OCI-LY7 (cell line): Measurements from ENCODE around the gene NUDCD3. TPM values are rescaled to one million over a fixed set of nuclear protein-coding genes. Genes with fewer than 3 reads are reported as not detected.

ENCODE experiments used
- BruUV-seq: library from RNA; stranded (reverse); fragments of 400-500 nt; replicated peaks from 2 replicates; lab custom pipeline; 2021; lab: Mats Ljungman, UMichigan
- CTCF ChIA-PET: fragments of 300-600 bp; sonication (Branson Sonifier 250); formaldehyde crosslinking; loops from one replicate; lab custom pipeline; 2022; ENCODE audit warnings: antibody characterized with exemption; ENCODE audit not compliant: unreplicated experiment; lab: Charles Lee
- POLR2A ChIA-PET: fragments of 300-600 bp; sonication (Branson Sonifier 250); formaldehyde crosslinking; loops from one replicate; lab custom pipeline; 2022; ENCODE audit warnings: antibody characterized with exemption; lab: Charles Lee
- DNase-seq: peaks from one replicate; pipeline ENCODE4 v3.0.0-alpha.2; 2015; ENCODE audit warnings: low spot score
- H2AFZ ChIP-seq: fragments of 200-600 bp; sonication (generic), shearing (Covaris generic); 2 replicates; pipeline ENCODE4 v1.6.1; 2014; ENCODE audit warnings: mild to moderate bottlenecking, antibody characterized with exemption, low read length, moderate library complexity
- H3K27ac ChIP-seq: fragments of 200-600 bp; sonication (generic); 2 replicates; pipeline ENCODE4 v1.5.1; 2014; ENCODE audit warnings: mixed run types, low read depth, mild to moderate bottlenecking, moderate library complexity, low read length, inconsistent platforms; ENCODE audit not compliant: poor library complexity, severe bottlenecking
- H3K36me3 ChIP-seq: fragments of 200-600 bp; sonication (generic); 2 replicates; pipeline ENCODE4 v1.6.1; 2014; ENCODE audit warnings: mild to moderate bottlenecking, antibody characterized with exemption, low read length, moderate library complexity, mixed read lengths; ENCODE audit not compliant: insufficient read depth
- H3K4me1 ChIP-seq: fragments of 200-600 bp; sonication (generic); 2 replicates; pipeline ENCODE4 v1.5.1; 2014; ENCODE audit warnings: mild to moderate bottlenecking, low read length; ENCODE audit not compliant: insufficient read depth, poor library complexity, severe bottlenecking
- H3K4me2 ChIP-seq: fragments of 200-600 bp; sonication (generic); 2 replicates; pipeline ENCODE4 v1.6.1; 2014; ENCODE audit warnings: mild to moderate bottlenecking, low read length
- H3K4me3 ChIP-seq: fragments of 200-600 bp; sonication (generic); 2 replicates; pipeline ENCODE4 v1.5.1; 2014; ENCODE audit warnings: mild to moderate bottlenecking, low read depth, low read length; ENCODE audit not compliant: poor library complexity, severe bottlenecking
- H3K79me2 ChIP-seq: fragments of 200-600 bp; sonication (generic); 2 replicates; pipeline ENCODE4 v1.6.1; 2016; ENCODE audit warnings: low read depth, mild to moderate bottlenecking, low read length, moderate library complexity, mixed read lengths; ENCODE audit not compliant: insufficient read depth
- H3K9me2 ChIP-seq: fragments of 200-600 bp; sonication (generic); 2 replicates; pipeline ENCODE4 v1.6.1; 2016; ENCODE audit warnings: mild to moderate bottlenecking, low read length, mixed read lengths; ENCODE audit not compliant: insufficient read depth
- H3K9me3 ChIP-seq: fragments of 200-600 bp; sonication (generic); 2 replicates; pipeline ENCODE4 v1.6.1; 2014; ENCODE audit warnings: mild to moderate bottlenecking, mixed run types, low read length, mixed read lengths
- H4K20me1 ChIP-seq: fragments of 200-600 bp; sonication (generic); 2 replicates; pipeline ENCODE4 v1.6.1; 2014; ENCODE audit warnings: mild to moderate bottlenecking, antibody characterized with exemption, low read length, moderate library complexity, mixed read lengths; ENCODE audit not compliant: insufficient read depth
- EZH2phosphoT487 ChIP-seq: fragments of 200-600 bp; sonication (generic); IDR thresholded peaks from 2 replicates; pipeline ENCODE4 v1.6.1; 2018; ENCODE audit warnings: low read depth, borderline replicate concordance, mild to moderate bottlenecking, mixed run types, antibody characterized with exemption, low read length, moderate library complexity, mixed read lengths
- intact Hi-C: fragments of 100-400 bp; cut with micrococcal nuclease; formaldehyde crosslinking; loops from one replicate; pipeline ENCODE4 v1.10.0; 2022; ENCODE audit not compliant: unreplicated experiment
- small RNA-seq: library from RNA; depleted of rRNA; stranded (forward); fragments of <200 nt; gene quantifications from one replicate; pipeline ENCODE3, GENCODE V24; 2014
- total RNA-seq, 2 experiments: library from RNA; depleted of rRNA in 1 of 2; stranded (reverse); fragments of >200 nt in 1 of 2; shearing (Covaris generic) in 1 of 2; gene quantifications; 2 replicates each; pipeline ENCODE4 v1.2.3, GENCODE V29; 2014 to 2022
- TF ChIP-seq, protein P1 (sequence below): fragments of 200-600 bp; sonication (generic); conservative IDR thresholded peaks from 2 replicates; pipeline ENCODE4 v1.5.1; 2014; ENCODE audit warnings: mild to moderate bottlenecking, antibody characterized with exemption, low read length, moderate library complexity, mixed read lengths

NUDCD3 gene
- total RNA-seq, 2 experiments from 2014 or later, result 57.0 to 108 TPM

DNA sequence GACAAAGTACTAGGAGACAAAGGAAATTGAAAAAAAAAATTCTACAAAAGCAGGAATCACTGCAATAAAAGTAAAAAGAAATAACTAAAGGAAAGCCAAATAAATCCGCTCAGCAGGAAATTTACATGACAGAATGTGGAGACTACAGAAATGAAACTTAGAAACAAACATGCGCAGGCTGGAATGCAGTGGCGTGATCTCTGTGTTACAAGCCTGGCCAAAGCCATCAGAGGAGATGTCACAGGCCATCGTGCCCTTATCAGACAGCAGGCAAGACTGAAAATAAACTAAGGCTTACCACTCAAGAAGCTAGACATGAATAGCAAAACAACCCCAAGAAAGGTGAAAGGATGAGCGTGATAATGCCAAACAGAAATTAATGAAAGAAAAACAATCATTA is 158.8 kb downstream of the NUDCD3 start:
- no peaks in the 10 kb centered on the region for H3K9me3 ChIP-seq
- POLR2A ChIA-PET, result no interaction called here
- no peaks in the 10 kb centered on the region for H3K79me2 ChIP-seq
- no peak overlapping the region for H3K27ac ChIP-seq
- intact Hi-C loops, result no loop called here
- H2AFZ ChIP-seq, result no peak overlapping the region
- no peak for TF ChIP-seq EZH2phosphoT487
- TF ChIP-seq, protein P1, sequence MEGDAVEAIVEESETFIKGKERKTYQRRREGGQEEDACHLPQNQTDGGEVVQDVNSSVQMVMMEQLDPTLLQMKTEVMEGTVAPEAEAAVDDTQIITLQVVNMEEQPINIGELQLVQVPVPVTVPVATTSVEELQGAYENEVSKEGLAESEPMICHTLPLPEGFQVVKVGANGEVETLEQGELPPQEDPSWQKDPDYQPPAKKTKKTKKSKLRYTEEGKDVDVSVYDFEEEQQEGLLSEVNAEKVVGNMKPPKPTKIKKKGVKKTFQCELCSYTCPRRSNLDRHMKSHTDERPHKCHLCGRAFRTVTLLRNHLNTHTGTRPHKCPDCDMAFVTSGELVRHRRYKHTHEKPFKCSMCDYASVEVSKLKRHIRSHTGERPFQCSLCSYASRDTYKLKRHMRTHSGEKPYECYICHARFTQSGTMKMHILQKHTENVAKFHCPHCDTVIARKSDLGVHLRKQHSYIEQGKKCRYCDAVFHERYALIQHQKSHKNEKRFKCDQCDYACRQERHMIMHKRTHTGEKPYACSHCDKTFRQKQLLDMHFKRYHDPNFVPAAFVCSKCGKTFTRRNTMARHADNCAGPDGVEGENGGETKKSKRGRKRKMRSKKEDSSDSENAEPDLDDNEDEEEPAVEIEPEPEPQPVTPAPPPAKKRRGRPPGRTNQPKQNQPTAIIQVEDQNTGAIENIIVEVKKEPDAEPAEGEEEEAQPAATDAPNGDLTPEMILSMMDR, result no peak
- H4K20me1 ChIP-seq, result no peaks in the 10 kb centered on the region
- no peaks in the 10 kb centered on the region for H3K36me3 ChIP-seq
- BruUV-seq, result no TSS peak
- H3K4me1 ChIP-seq, result no peaks in the 10 kb centered on the region
- CTCF ChIA-PET, result no interaction called here
- DNase-seq, result no peak
- no peaks in the 10 kb centered on the region for H3K9me2 ChIP-seq
- no peak overlapping the region for H3K4me3 ChIP-seq
- no peak overlapping the region for H3K4me2 ChIP-seq

DNA sequence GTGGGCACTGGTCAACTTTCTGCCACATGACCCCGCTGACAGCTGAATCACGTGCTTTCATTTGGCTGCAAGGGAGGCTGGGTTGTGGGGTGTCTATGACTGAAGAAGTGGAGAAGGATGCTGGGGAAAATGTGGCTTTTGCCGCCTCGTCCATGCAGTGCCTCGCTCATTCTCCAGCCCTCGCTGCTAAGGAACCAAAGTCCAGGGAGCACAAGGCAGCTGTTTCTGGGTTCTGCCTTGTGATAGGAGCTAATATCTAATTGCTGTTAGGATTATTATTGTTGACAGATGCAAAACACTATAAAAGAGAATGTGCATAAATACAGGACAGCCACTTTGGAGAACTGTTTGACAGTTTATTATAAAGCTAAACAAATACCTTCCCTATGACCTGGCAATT is 160.1 kb downstream of the NUDCD3 start:
- TF ChIP-seq EZH2phosphoT487, result no peak
- TF ChIP-seq, protein P1, result no peak
- Histone ChIP-seq H3K79me2 (no peaks in the 10 kb centered on the region), H3K4me2 (no peak overlapping the region), H3K27ac (no peak overlapping the region), H3K4me1 (no peaks in the 10 kb centered on the region), H2AFZ (no peak overlapping the region), H3K9me2 (no peaks in the 10 kb centered on the region), H3K36me3 (no peaks in the 10 kb centered on the region), H3K4me3 (no peak overlapping the region), H3K9me3 (no peaks in the 10 kb centered on the region), H4K20me1 (no peaks in the 10 kb centered on the region)
- ChIA-PET CTCF (interaction anchor here (0.6 kb wide), 1 partner anchor 15 kb away, joined by 3 read pairs; no protein-coding TSS in a partner anchor), POLR2A (no interaction called here)
- DNase-seq, result no peak
- intact Hi-C loops, result no loop called here
- no TSS peak for BruUV-seq

DNA sequence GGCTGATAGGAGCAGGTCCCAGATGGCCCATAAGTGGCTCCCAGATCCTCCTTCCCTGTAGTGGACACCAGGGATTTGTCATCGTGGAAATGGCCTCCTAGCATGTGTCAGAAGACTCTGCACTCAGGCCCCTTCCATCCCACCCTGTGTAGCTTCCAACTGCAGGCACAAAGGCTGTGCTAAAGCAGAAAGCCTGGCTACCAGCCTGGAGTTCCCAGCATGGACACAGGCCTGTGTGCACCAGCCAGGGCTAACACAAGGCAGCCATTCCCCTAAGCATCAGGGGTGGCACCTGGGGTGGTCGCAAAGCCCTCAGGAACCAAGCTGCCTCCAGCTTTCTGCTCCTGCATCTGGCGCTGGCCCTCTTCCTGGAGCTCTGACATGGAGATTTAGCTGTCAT is 160.6 kb downstream of the NUDCD3 start:
- intact Hi-C loops, result no loop called here
- no TSS peak for BruUV-seq
- CTCF ChIA-PET, result no interaction called here
- Histone ChIP-seq H3K27ac (no peak overlapping the region), H3K4me2 (no peak overlapping the region), H3K4me3 (no peak overlapping the region), H3K79me2 (no peaks in the 10 kb centered on the region), H3K9me2 (no peaks in the 10 kb centered on the region), H2AFZ (no peak overlapping the region), H3K4me1 (no peaks in the 10 kb centered on the region), H3K9me3 (no peaks in the 10 kb centered on the region), H4K20me1 (no peaks in the 10 kb centered on the region), H3K36me3 (no peaks in the 10 kb centered on the region)
- no peak for DNase-seq
- POLR2A ChIA-PET, result no interaction called here
- TF ChIP-seq, protein P1, result no peak
- no peak for TF ChIP-seq EZH2phosphoT487

Small RNA genes lying within 50 kb of the gene (small RNA-seq; reads per million reads assigned to genes)
- not detected for gene RNU6-1097P

Other genes with a start within 250 kb of the NUDCD3 start
- 0.66 and 0.98 TPM in 2 replicates for gene CAMK2B, start 165.1 kb downstream of the NUDCD3 start, total RNA-seq (2014; rRNA removed; shearing (Covaris generic))
- 0.92 and 1.1 TPM in 2 replicates for gene CAMK2B, start 165.1 kb downstream of the NUDCD3 start, total RNA-seq (2022)
- gene NPC1L1, start 50.7 kb upstream of the NUDCD3 start, total RNA-seq (2014; rRNA removed; shearing (Covaris generic)), result 0.13 TPM in 1 of 2 replicates, not detected in the other
- not detected in 2 replicates for gene NPC1L1, start 50.7 kb upstream of the NUDCD3 start, total RNA-seq (2022)
- gene DDX56, start 83.2 kb upstream of the NUDCD3 start, total RNA-seq (2014; rRNA removed; shearing (Covaris generic)), result 69.2 and 89.2 TPM in 2 replicates
- gene DDX56, start 83.2 kb upstream of the NUDCD3 start, total RNA-seq (2022), result 78.6 and 95.4 TPM in 2 replicates
- 64.9 and 80.5 TPM in 2 replicates for gene TMED4, start 91.6 kb upstream of the NUDCD3 start, total RNA-seq (2014; rRNA removed; shearing (Covaris generic))
- 68.6 and 69.1 TPM in 2 replicates for gene TMED4, start 91.6 kb upstream of the NUDCD3 start, total RNA-seq (2022)
- gene OGDH, start 116.0 kb upstream of the NUDCD3 start, total RNA-seq (2014; rRNA removed; shearing (Covaris generic)), result 32.6 and 47.6 TPM in 2 replicates
- 70.9 and 71.8 TPM in 2 replicates for gene OGDH, start 116.0 kb upstream of the NUDCD3 start, total RNA-seq (2022)